ENCODE results near the gene INO80B. TPM values are rescaled to one million over a fixed set of nuclear protein-coding genes. Genes with fewer than 3 reads are reported as not detected.

The INO80B gene
- total RNA-seq, 2 experiments from 2014 or later: 29.0 to 30.9 TPM

DNA sequence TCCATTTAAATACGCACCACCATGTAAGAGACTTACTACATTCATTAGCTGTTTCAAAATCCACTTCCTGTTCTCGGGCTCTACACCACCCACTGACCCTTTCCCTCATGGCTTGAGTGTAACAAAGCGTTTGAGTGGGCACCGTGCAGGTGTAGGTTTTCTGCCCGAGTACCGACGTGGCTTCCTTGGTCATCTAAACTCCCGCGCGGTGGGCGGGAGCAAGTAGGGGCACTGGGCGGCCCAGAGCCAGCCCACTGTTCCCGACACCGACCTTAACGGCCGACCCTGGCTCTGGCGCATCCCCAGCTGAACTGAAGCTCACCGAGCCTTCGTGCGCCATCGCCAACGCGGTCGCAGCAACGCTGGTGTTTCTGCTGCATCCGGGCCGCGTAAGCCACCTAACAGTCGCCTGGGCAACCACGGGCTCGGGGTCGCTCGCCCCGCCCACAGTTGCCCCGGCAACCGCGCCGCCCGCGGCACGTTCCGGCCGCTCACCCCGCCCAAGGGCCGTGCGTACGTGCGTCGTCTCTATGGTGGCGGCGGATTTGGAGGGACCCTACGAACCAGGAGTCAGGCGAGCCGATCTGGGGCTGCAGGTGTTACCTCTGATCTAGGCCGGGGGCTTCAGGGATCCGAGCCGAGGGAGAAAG lies 33.5 kb upstream of the INO80B start, which contains the start of the genes C2orf81 and WDR54:
Gene C2orf81, minus strand, starts transcription at position 399 of the 650 bp plus-strand sequence. Its CDS starts 59 bp downstream, at position 340.
Gene WDR54, plus strand, starts transcription at position 510 of the 650 bp plus-strand sequence. CDS start 424 bp downstream, outside the sequence.
- peak within 1 kb of the TSS; percentile 96 for H3K4me3 Mint-ChIP-seq
- peaks cover 15% of the 10 kb centered on the region for H3K36me3 Mint-ChIP-seq
- DNase-seq: peak; percentile 98
- H3K27me3 Mint-ChIP-seq: no peaks in the 10 kb centered on the region
- H3K27ac Mint-ChIP-seq: peak within 1 kb of the TSS; percentile 95
- peaks cover 13% of the 10 kb centered on the region for H3K4me1 Mint-ChIP-seq
- H3K9me3 Mint-ChIP-seq: no peaks in the 10 kb centered on the region

DNA sequence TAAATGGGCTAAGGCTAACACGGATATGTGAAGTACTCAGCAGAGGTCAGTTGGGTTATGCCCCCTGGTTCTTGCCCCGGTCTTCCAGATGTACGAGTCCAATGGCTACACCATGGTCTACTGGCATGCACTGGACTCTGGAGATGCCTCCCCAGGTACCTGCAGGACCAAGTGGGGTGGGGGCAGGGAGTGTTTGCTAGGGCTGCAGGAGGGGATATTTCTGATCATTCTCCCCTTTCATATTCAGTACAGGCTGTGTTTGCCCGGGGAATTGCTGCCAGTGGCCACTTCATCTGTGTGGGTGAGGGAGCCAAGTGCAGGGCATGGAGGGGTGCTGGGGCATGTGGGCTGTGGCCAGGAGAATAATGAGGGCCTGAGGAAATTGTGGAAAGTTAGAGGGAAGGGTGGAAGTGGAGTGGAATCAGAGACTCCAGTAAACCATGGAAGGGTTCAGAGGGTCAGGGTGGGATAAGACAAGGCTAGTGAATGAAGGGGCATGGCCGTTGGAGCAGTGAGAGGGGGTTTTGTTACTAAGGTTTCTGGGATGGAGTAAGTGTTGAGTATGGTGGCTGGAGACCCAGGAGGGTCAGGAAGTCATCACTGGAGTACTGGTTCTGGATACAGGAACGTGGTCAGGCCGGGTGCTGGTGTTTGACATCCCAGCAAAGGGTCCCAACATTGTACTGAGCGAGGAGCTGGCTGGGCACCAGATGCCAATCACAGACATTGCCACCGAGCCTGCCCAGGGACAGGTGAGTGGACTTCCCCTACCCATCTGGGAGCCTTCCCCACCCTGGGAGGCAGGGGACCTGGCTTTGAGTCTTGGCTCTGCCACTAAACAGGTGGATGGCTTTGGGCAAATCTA lies 31.4 kb upstream of the INO80B start:
- Mint-ChIP-seq H3K27ac (no peak overlapping the region), H3K4me3 (peak overlapping the region; percentile 96), H3K4me1 (peaks cover 13% of the 10 kb centered on the region), H3K9me3 (no peaks in the 10 kb centered on the region), H3K27me3 (no peaks in the 10 kb centered on the region), H3K36me3 (peaks cover 17% of the 10 kb centered on the region)
- DNase-seq: no peak

DNA sequence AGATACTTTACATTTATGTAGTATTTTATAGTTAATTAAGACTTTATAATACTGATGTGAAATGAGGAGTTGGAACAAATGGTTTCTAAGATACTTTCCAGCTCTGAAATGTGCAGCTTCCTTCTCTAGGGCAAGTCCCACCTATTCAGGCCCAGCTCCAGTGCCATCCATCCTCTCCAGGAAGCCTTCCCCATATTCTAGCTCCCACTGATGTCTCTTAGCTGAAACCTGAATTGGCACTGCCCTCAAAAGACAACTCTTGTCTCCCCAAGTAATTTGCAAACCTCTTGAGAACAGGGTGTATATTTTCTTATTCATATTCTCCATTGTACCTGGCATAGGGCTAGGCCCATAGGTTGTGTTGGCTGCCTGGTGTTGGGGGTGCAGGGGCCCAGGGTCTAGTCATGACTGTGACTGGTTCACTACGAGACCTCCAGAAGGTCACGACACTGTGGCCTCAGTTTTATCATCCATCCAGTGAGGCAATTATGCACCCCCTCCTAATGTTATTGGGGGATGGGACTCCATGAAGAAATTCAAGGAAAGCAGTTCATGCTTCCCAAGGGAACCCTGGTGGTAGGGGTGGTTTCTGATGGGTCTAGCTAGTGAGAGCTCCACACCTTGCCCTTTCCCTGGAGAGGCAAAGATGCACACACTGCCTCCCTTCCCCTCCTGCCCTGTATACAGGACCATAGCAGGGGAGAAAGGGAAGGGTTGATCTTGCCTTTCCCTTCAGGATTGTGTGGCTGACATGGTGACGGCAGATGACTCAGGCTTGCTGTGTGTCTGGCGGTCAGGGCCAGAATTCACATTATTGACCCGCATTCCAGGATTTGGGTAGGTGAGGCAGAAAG lies 30.5 kb upstream of the INO80B start:
- H3K9me3 Mint-ChIP-seq: no peaks in the 10 kb centered on the region

DNA sequence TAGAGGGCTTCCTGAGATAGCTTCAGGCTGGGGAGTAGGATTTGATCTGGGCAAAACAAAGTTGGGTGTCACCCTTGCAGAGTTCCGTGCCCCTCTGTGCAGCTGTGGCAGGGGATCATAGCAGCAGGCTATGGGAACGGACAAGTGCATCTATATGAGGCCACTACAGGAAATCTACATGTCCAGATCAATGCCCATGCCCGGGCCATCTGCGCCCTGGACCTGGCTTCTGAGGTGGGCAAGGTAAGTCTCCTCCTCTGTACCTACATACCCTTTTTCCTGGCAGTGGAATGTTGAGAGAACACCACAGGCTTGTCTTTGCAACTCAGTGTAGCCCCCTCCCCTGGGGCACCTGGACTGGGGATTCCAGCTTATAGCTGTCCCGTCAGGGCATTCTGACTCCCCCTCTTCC lies 29.9 kb upstream of the INO80B start:
- no peak for DNase-seq
- peaks cover 18% of the 10 kb centered on the region for H3K36me3 Mint-ChIP-seq
- H3K4me3 Mint-ChIP-seq: no peak overlapping the region
- no peaks in the 10 kb centered on the region for H3K27me3 Mint-ChIP-seq
- peaks cover 13% of the 10 kb centered on the region for H3K4me1 Mint-ChIP-seq
- no peaks in the 10 kb centered on the region for H3K9me3 Mint-ChIP-seq
- H3K27ac Mint-ChIP-seq: no peak overlapping the region

More for the DNA sequence above, 30.5 kb upstream of the INO80B start:
- H3K27me3 Mint-ChIP-seq: no peaks in the 10 kb centered on the region
- H3K4me3 Mint-ChIP-seq: no peak overlapping the region
- no peak for DNase-seq
- H3K36me3 Mint-ChIP-seq: peaks cover 17% of the 10 kb centered on the region
- H3K4me1 Mint-ChIP-seq: peaks cover 13% of the 10 kb centered on the region
- H3K27ac Mint-ChIP-seq: no peak overlapping the region

DNA sequence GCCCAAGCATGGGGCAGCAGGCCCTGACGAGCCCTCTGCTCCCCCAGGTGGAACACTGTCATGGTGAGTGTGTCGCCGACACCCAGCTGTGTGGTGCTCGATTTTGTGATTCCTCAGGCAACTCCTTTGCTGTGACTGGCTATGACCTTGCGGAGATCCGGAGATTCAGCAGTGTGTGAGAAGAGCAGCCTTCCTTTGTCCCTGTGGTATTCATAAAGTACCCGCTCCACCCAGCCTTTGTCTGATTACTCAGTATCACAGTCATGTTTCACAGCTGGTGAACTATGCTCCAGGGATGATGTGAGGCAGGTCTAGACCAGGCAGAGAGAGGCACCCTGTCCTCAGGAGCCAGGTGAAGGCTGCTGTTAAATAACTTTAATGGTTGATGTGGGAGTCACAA lies 29.4 kb upstream of the INO80B start:
- Mint-ChIP-seq H3K27ac (no peak overlapping the region), H3K36me3 (peaks cover 18% of the 10 kb centered on the region), H3K27me3 (no peaks in the 10 kb centered on the region), H3K9me3 (no peaks in the 10 kb centered on the region), H3K4me1 (peaks cover 8% of the 10 kb centered on the region), H3K4me3 (no peak overlapping the region)
- DNase-seq: no peak

DNA sequence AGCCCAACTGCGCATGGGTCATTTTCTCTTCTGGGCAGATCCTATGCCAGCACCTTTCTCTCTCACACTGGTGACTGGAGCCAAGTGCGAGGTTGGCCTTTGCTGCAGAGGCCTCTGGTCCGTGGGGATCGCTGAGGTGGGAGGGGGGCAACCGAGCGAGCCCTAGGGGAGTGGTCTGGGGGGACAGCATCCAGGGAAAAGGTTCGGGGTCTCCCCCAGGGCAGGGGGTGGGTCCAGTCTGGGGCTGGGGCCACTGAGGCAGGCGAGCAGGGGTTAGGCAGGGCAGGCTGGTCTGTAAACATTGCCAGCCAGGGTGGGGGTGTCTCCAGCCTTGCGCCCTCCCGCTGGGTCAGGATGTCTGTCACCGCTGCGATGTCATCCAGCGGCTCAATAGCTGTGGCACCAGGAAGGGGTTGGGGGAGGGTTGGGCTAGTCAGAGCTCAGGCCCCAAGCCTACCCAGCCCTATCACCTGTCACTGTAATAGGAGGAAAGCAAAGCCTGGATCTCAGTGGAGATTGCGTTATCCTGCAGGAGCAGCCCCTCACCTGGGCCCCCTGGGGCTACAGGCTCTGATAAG lies 28.6 kb upstream of the INO80B start:
- H3K27ac Mint-ChIP-seq: no peak overlapping the region
- no peak for DNase-seq
- H3K4me3 Mint-ChIP-seq: no peak overlapping the region

DNA sequence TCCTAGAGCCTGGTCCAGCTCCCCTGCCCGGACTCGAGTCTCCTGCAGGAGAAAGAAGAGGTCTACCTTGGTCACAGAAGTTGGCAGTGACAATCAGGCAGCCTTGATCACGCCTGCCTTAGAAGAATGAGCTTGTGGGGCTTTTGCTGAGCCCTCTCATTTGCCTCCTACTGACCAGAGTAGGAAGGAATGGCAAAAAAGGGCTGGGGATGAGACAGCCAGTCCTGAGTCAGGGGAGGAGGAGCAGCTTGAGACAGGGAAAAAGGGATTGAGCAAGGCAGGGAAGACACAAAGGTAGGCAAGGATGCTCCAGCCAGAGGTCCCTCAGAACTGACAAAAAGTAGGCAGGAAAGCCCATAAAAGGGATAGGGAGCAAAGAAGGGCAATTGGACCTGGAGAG lies 27.3 kb upstream of the INO80B start:
- peaks cover 18% of the 10 kb centered on the region for H3K36me3 Mint-ChIP-seq
- no peaks in the 10 kb centered on the region for H3K9me3 Mint-ChIP-seq
- DNase-seq: no peak
- H3K4me1 Mint-ChIP-seq: peaks cover 4% of the 10 kb centered on the region
- H3K27me3 Mint-ChIP-seq: no peaks in the 10 kb centered on the region
- no peak overlapping the region for H3K4me3 Mint-ChIP-seq
- H3K27ac Mint-ChIP-seq: no peak overlapping the region

More for the DNA sequence above, 28.6 kb upstream of the INO80B start:
- Mint-ChIP-seq H3K9me3 (no peaks in the 10 kb centered on the region), H3K27me3 (no peaks in the 10 kb centered on the region), H3K36me3 (peaks cover 18% of the 10 kb centered on the region), H3K4me1 (peaks cover 4% of the 10 kb centered on the region)

DNA sequence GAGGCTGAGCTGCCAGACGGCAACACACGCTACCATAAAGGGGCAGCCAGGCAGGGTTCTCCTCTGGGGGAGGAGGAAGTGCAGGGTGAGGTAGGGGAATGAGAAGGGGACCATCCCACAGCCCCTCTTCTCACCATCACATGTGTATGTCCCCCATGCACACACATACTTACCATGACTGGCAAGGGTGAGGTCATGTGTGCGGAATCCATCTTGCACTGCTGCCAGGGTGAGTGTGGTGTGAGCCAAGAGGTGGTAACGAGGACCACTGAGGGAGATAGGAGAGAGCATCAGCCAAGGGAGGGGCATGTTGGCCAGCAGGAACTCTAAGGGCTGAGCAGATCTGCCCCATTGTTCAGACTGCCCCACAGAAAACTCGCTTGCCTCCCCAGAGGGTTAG lies 26.2 kb upstream of the INO80B start:
- no peak overlapping the region for H3K4me3 Mint-ChIP-seq
- H3K27me3 Mint-ChIP-seq: no peaks in the 10 kb centered on the region
- no peaks in the 10 kb centered on the region for H3K9me3 Mint-ChIP-seq
- peaks cover 9% of the 10 kb centered on the region for H3K36me3 Mint-ChIP-seq
- no peak overlapping the region for H3K27ac Mint-ChIP-seq
- DNase-seq: no peak
- H3K4me1 Mint-ChIP-seq: no peaks in the 10 kb centered on the region

DNA sequence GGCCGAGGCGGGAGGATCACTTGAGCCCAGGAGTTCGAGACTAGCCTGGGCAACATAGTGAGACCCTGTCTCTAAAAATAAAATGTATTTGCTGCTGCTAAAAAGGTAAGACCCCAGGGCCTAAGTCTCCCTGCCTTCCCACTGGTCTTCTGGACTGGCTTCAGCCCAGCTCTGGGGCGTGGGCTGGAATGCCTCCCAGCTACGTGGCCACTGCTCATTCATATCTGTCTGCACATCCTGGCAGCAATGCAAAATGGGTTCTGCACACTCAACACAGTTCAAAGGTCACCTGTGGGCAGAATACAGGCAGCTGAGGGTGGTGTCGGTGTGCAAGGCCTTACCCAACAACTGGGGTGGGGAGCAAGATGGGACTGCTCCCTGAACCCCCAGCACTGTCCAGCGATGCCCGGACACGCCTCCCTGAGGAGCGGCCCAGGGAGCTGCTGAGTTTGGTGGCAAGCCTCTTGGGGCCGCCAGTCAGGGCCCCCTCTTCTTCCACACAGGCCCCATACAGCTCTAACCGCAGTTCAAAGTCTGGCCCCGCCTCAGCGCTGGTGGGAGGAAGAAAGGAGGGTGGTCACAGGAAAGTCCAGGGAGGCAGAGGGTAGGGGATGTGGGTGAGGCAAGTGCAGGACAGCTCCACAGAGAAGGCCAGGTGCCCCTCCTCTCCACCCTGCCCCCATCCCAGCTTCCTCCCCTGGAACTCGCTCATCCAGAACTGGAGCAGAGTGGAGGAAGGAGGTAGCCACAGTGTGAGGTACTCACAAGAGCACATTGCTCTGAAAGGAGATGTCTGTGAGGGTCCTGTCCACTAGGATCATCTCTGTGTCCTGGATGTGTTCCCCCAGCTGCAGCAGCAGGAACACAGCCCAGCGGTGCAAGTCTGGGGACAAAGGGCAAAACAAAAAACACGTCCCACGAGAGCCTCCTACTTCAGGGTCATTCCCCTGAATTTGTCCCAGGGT lies 25.1 kb upstream of the INO80B start:
- H3K9me3 Mint-ChIP-seq: no peaks in the 10 kb centered on the region
- H3K4me3 Mint-ChIP-seq: no peak overlapping the region
- peaks cover 7% of the 10 kb centered on the region for H3K36me3 Mint-ChIP-seq
- H3K4me1 Mint-ChIP-seq: no peaks in the 10 kb centered on the region
- no peaks in the 10 kb centered on the region for H3K27me3 Mint-ChIP-seq
- DNase-seq: no peak
- no peak overlapping the region for H3K27ac Mint-ChIP-seq

DNA sequence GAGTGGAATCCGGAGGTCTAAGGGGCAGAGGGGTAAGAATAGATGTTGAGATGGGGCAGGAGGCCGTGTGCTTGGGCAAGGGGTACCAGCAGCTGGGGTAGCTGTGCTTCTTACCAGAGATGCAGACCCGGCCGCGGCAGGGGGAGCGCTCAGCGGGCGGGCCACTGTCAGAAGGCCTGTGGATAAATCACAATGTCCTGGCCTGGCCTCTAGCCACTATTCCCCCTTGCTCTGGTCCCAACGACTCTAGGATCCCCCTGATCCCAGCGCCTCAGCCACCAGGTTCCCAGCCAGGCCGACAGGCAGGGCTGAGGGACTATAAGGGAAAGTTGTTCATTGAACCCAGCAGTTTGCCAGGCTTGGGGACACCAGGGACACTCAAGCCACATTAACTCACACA lies 24.4 kb upstream of the INO80B start:
- no peaks in the 10 kb centered on the region for H3K27me3 Mint-ChIP-seq
- no peaks in the 10 kb centered on the region for H3K4me1 Mint-ChIP-seq
- H3K27ac Mint-ChIP-seq: no peak overlapping the region
- no peak overlapping the region for H3K4me3 Mint-ChIP-seq
- H3K9me3 Mint-ChIP-seq: no peaks in the 10 kb centered on the region
- DNase-seq: no peak
- H3K36me3 Mint-ChIP-seq: peaks cover 3% of the 10 kb centered on the region

DNA sequence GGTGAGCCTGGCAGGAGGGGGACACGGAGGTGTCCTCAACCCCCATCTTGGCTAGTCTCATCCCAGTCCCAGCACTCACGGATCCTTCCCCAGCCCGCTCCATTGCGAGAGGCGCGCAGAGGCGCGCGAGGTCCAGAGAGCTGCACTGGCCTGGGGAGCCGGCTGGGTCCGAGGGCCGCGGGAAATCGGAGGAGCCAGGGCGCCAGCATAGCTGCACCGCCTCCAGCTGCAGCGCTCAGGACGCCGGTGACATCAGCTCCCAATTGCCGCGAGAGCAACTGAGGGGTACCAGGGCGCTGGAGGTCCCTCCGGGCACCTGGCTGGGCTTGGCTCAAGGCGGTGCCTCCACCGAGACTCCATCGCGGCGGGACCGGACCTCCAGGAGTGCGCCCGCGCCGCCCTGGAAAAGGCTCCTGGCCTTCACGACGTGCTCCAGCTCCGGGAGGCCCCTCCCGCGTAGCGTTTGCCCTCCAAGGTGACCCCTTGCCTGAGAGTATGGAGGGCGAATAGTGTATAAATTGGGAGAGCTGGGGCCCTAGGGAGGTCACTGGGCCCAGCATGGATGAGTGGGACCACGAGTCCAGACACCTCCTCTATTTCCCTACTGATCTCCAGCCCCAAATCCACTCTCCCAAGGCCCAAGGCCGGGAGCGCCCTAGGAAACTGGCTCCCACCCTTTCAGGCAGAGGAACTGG lies 18.6 kb upstream of the INO80B start:
- Mint-ChIP-seq H3K27ac (no peak overlapping the region), H3K4me1 (peaks cover 2% of the 10 kb centered on the region), H3K27me3 (peaks cover 26% of the 10 kb centered on the region), H3K9me3 (no peaks in the 10 kb centered on the region), H3K36me3 (no peaks in the 10 kb centered on the region), H3K4me3 (no peak overlapping the region)
- DNase-seq: no peak

DNA sequence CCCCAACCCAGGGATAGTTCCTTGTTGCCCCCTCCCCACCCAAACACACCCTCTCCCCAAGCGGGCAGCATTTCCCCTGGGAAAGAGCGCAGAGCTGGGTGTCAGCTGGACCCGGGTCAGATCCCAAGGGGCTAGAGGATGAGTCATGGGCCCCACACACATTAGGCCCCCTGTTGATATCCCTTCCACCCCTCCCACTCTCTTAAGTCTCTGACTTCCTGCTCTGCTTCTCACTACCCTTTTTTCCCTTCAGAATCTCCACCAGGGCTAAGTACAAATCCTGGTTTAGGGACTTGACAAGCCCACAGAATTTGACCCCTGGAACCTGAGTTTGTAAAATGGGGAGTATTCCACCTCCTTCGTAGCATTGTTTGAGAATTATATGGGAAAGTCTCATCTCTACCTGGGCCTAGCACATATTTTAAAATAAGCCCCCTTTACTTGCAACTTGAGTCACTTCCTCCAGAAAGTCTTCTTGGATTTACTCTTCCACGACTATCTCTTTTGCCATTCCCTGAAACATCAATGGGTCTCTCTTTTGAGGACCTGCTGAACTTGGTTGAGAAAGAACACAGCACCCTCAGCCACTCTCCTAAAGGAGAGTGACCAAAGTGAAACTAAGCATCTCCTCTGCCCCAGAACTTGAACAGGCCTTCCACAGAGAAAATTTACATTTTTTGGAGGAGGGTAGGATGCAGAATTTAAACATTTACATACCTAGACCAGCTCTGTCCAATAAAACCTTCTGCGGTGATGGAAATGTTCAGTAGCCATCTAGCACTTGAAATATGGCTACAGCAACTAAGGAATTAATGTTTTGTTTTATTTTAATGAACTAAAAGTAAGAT lies 17.8 kb upstream of the INO80B start:
- Mint-ChIP-seq H3K27ac (no peak overlapping the region), H3K36me3 (no peaks in the 10 kb centered on the region), H3K9me3 (no peaks in the 10 kb centered on the region), H3K27me3 (peaks cover 30% of the 10 kb centered on the region), H3K4me1 (peaks cover 2% of the 10 kb centered on the region), H3K4me3 (no peak overlapping the region)
- DNase-seq: no peak

All from activated naive CD8-positive, alpha-beta T cell treated with anti-CD3 and anti-CD28 coated beads for 36 hours (primary cell).